Measurements from ENCODE around the gene COA3. TPM values are rescaled to one million over a fixed set of nuclear protein-coding genes. Genes with fewer than 3 reads are reported as not detected.

COA3 gene, protein sequence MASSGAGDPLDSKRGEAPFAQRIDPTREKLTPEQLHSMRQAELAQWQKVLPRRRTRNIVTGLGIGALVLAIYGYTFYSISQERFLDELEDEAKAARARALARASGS
- total RNA-seq (10 to 100 TPM; 55.7 to 69.2 TPM), polyA plus RNA-seq (100 to 1,000 TPM in 1 of 2 donors, 10 to 100 TPM in 1; 84.1 to 142 TPM)
- long read RNA-seq, donor 1, transcript COA3-201 (2 exons, 771 nt) = major isoform, 55 of 55 reads
- long read RNA-seq, donor 1, partial matches to known transcripts = 0 of 55 reads
- long read RNA-seq, donor 1, other reads (novel, unspliced or antisense) = 0 of 55 reads
- long read RNA-seq, donor 2, transcript COA3-201 (2 exons, 771 nt) = major isoform, 38 of 45 reads
- long read RNA-seq, donor 2, partial matches to known transcripts = 7 of 45 reads
- long read RNA-seq, donor 2, other reads (novel, unspliced or antisense) = 0 of 45 reads
- long read RNA-seq, donor 3, transcript COA3-201 (2 exons, 771 nt) = major isoform, 48 of 55 reads
- long read RNA-seq, donor 3, partial matches to known transcripts = 7 of 55 reads
- long read RNA-seq, donor 3, other reads (novel, unspliced or antisense) = 0 of 55 reads
- long read RNA-seq, donor 4, transcript COA3-201 (2 exons, 771 nt) = major isoform, 42 of 55 reads
- long read RNA-seq, donor 4, partial matches to known transcripts = 13 of 55 reads
- long read RNA-seq, donor 4, other reads (novel, unspliced or antisense) = 0 of 55 reads
- long read RNA-seq, donor 5, transcript COA3-201 (2 exons, 771 nt) = major isoform, 92 of 92 reads
- long read RNA-seq, donor 5, partial matches to known transcripts = 0 of 92 reads
- long read RNA-seq, donor 5, other reads (novel, unspliced or antisense) = 0 of 92 reads

GRCh38 chr17:42798383-42799380 is at the start of gene COA3, which contains the start of gene CNTD1:
TSS of gene COA3 (minus strand) at chr17:42798704. CDS start at chr17:42798681, 23 bp downstream.
TSS of gene CNTD1 (plus strand) at chr17:42798861. CDS start at chr17:42799068, 207 bp downstream.
- Histone ChIP-seq H3K9ac (ENCODE audit: insufficient read depth in 1 of 2, low read length in 2 of 2) (peak within 1 kb of the TSS; percentile 91 to 93), H3K27ac (ENCODE audit: low read depth in 1 of 2, low read length in 1 of 2) (peak within 1 kb of the TSS; percentile 27 to 89), H3K27me3 (ENCODE audit: control insufficient read depth in 3 of 3, insufficient read depth in 3 of 3, low read length in 2 of 3) (no peaks in the 10 kb centered on the region), H3K9me3 (ENCODE audit: control insufficient read depth in 4 of 4, insufficient read depth in 3 of 4, low read length in 3 of 4) (no peaks in the 10 kb centered on the region), H3K4me1 (ENCODE audit: control insufficient read depth in 5 of 5, insufficient read depth in 5 of 5, low read length in 5 of 5) (peaks cover 5 to 21% (median 12%) of the 10 kb centered on the region in 5 donors), H3K36me3 (ENCODE audit: control insufficient read depth in 4 of 4, insufficient read depth in 4 of 4, low read length in 4 of 4) (peaks cover 0 to 6% (median 4%) of the 10 kb centered on the region in 4 donors), H3K4me3 (peak within 1 kb of the TSS; percentile 91)
- ATAC-seq (ENCODE audit: insufficient read depth, low FRiP score) (peak; percentile 98), DNase-seq (peak; percentile 88 to 90 (median 89))
- TF ChIP-seq, protein P1, sequence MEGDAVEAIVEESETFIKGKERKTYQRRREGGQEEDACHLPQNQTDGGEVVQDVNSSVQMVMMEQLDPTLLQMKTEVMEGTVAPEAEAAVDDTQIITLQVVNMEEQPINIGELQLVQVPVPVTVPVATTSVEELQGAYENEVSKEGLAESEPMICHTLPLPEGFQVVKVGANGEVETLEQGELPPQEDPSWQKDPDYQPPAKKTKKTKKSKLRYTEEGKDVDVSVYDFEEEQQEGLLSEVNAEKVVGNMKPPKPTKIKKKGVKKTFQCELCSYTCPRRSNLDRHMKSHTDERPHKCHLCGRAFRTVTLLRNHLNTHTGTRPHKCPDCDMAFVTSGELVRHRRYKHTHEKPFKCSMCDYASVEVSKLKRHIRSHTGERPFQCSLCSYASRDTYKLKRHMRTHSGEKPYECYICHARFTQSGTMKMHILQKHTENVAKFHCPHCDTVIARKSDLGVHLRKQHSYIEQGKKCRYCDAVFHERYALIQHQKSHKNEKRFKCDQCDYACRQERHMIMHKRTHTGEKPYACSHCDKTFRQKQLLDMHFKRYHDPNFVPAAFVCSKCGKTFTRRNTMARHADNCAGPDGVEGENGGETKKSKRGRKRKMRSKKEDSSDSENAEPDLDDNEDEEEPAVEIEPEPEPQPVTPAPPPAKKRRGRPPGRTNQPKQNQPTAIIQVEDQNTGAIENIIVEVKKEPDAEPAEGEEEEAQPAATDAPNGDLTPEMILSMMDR (IDR thresholded peaks at IDR 0.05; ENCODE audit: control extremely low read depth, extremely low read depth) = no peak
- 26 to 28% methylated on average over 66 of the region's 66 CpGs for WGBS, 2 donors

DNA sequence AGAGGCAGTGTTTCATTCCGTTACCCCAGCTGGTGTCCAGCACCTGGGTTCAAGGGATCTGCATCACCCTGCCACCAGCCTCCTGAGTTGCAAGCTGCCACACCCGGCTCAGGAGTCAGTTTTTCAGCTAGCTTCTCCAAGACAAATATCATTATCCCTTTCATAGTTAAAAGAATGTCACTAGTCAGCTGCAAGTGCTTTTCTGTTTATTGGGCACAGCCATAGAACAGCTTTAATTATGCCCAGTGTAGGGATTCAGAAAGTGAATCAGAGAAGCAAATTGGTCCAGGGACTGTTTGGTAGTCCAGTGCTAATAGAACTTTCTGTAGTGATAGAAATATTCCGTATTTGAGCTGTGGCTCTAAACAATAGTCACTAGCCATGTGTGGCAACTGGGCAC is 49.6 kb upstream of the COA3 start:
- Histone ChIP-seq H3K27ac (ENCODE audit: low read depth in 1 of 2, low read length in 1 of 2) (no peak overlapping the region), H3K9me3 (ENCODE audit: control insufficient read depth in 4 of 4, insufficient read depth in 3 of 4, low read length in 3 of 4) (no peaks in the 10 kb centered on the region), H3K36me3 (ENCODE audit: control insufficient read depth in 4 of 4, insufficient read depth in 4 of 4, low read length in 4 of 4) (peaks cover 9 to 21% (median 12%) of the 10 kb centered on the region in 4 donors), H3K9ac (ENCODE audit: insufficient read depth in 1 of 2, low read length in 2 of 2) (no peak overlapping the region), H3K4me3 (no peak overlapping the region), H3K4me1 (ENCODE audit: control insufficient read depth in 5 of 5, insufficient read depth in 5 of 5, low read length in 5 of 5) (peaks cover 5 to 31% (median 12%) of the 10 kb centered on the region in 5 donors), H3K27me3 (ENCODE audit: control insufficient read depth in 3 of 3, insufficient read depth in 3 of 3, low read length in 2 of 3) (no peaks in the 10 kb centered on the region)
- TF ChIP-seq, protein P1 (IDR thresholded peaks at IDR 0.05; ENCODE audit: control extremely low read depth, extremely low read depth) = no peak
- ATAC-seq (ENCODE audit: insufficient read depth, low FRiP score) = no peak
- WGBS, 2 donors = 73 to 92% methylated on average over 3 of the region's 3 CpGs
- DNase-seq = no peak

GRCh38 chr17:42846594-42847280 is 48.2 kb upstream of the COA3 start:
- Histone ChIP-seq H3K9ac (ENCODE audit: insufficient read depth in 1 of 2, low read length in 2 of 2) (no peak overlapping the region), H3K9me3 (ENCODE audit: control insufficient read depth in 4 of 4, insufficient read depth in 3 of 4, low read length in 3 of 4) (no peaks in the 10 kb centered on the region), H3K4me3 (no peak overlapping the region), H3K36me3 (ENCODE audit: control insufficient read depth in 4 of 4, insufficient read depth in 4 of 4, low read length in 4 of 4) (peaks cover 17 to 28% (median 19%) of the 10 kb centered on the region in 4 donors), H3K27ac (ENCODE audit: low read depth in 1 of 2, low read length in 1 of 2) (peak overlapping the region in 1 of 2 donors; percentile 61), H3K27me3 (ENCODE audit: control insufficient read depth in 3 of 3, insufficient read depth in 3 of 3, low read length in 2 of 3) (no peaks in the 10 kb centered on the region), H3K4me1 (ENCODE audit: control insufficient read depth in 5 of 5, insufficient read depth in 5 of 5, low read length in 5 of 5) (peaks cover 5 to 21% (median 11%) of the 10 kb centered on the region in 5 donors)
- 50 to 60% methylated on average over 9 of the region's 9 CpGs for WGBS, 2 donors
- ATAC-seq (ENCODE audit: insufficient read depth, low FRiP score) (peak; percentile 13), DNase-seq (no peak)
- TF ChIP-seq, protein P1 (IDR thresholded peaks at IDR 0.05; ENCODE audit: control extremely low read depth, extremely low read depth) = no peak
